ENCODE data around the gene SYT2.
A peak's percentile ranks its signal among the peaks of the same experiment; 100 is the strongest.
"Not testable (repeated sequence)": the region's sequence is repeated elsewhere in the genome, so short reads cannot be mapped to it uniquely, and the experiment has no call there.

Gene SYT2

DNA sequence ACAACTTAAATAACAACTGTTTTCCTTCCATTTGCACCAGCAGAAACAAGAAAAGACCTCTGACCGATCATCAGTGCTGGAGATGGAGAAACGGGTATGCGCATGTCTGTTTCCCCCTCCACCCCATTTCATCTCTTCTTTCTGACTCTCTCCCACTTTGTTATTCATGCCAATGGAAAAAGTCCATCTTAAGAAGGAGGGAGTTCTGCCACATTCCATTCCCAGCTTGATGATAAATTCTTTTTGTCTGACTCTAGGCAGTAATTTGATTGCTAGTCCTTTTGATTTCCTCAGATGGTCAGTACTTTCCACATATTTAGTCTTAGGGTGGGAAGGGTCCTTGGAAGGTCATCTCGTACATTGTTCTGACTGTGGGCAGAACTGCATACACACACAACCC is 142.5 kb downstream of the SYT2 start:
- Mint-ChIP-seq H3K4me1 (peaks cover 16% of the 10 kb centered on the region), H3K27ac (no peak overlapping the region), H3K36me3 (ENCODE audit: low read depth) (peaks cover 6% of the 10 kb centered on the region), H3K9me3 (no peaks in the 10 kb centered on the region), H3K4me3 (no peak overlapping the region), H3K27me3 (no peaks in the 10 kb centered on the region)
- DNase-seq (no peak), ATAC-seq (no peak)

DNA sequence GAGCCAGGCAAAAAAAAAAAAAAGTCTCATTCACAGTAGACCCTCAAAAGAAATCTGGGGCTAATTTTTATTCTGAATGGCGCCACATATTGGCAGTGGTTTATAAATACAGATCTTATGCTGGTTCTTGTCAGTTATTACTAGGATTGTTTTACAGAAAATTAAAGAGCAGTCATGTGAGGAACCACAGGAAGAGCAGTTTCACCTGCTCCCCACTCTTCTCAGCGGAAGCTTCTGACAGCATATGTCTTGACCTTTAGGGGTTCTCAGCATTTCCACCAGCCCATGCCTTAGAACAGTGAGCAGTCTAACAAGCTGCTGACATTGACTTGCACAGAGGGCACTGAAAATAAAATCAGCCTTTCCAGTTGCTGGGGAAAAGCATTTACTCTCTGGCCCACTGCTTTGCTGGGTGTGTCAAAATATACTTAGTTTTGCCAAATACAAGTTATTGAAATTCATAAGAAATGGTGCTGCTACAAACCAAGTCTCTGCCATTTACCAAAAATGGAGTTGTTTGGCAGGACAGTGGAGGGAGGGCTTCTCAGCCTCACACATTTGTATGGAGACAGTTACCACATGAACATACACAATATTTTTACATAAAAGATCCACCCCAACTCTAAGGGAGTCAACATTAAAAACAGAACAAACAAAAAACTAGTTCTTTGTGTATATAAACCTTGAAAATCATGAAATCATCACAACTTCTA is 144.2 kb downstream of the SYT2 start:
- ATAC-seq = peak; percentile 97

DNA sequence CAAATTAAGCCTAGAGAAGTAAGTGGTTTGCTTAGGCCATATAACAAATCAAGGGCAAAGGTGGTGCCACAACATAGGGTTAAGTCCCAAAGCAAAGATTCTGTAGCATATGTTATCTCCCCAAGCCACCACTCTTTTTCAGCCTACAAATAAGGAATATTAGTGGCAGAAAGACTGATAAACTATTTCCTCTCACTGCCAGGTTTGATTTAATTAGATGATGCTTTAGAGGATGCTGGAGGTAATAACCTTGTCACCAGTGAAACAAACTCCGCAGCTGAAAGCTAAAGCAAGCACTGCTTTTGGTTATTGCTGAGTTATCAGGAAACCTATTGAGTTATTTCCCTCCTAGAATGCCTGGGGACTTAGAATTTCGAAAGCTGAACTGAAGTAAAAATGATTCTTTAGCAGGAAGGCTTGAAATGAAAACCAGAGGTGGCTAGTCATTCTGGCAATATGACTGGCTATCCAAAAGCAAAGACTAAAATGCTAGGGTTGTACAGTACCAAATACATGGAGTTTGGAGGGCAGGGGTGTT is 145.2 kb downstream of the SYT2 start:
- Mint-ChIP-seq H3K27ac (no peak overlapping the region), H3K27me3 (no peaks in the 10 kb centered on the region)

More for the DNA sequence above, 144.2 kb downstream of the SYT2 start:
- H3K4me3 Mint-ChIP-seq = no peak overlapping the region
- H3K4me1 Mint-ChIP-seq = peaks cover 16% of the 10 kb centered on the region
- peaks cover 5% of the 10 kb centered on the region for H3K36me3 Mint-ChIP-seq (ENCODE audit: low read depth)
- no peaks in the 10 kb centered on the region for H3K9me3 Mint-ChIP-seq
- H3K27me3 Mint-ChIP-seq = no peaks in the 10 kb centered on the region
- no peak overlapping the region for H3K27ac Mint-ChIP-seq
- DNase-seq = peak; percentile 11

DNA sequence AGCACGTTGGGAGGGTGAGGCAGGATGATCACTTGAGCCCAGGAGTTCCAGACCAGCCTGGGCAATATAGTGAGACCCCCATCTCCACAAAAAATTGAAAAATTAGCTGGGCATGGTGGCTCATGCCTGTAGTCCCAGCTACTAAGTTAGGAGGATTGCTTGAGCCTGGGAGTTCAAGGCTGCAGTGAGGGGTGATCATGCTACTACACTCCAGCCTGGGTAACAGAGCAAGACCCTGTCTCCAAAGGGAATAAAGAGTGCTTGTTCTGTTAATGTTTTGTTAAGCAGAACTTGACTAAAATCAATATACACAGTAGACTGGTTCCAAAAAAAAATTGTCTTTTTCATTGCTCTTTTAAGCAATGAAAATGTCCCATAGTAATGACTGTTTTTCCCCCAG is 146.4 kb downstream of the SYT2 start:
- Mint-ChIP-seq H3K4me1 (peaks cover 16% of the 10 kb centered on the region), H3K9me3 (no peaks in the 10 kb centered on the region), H3K36me3 (ENCODE audit: low read depth) (peaks cover 5% of the 10 kb centered on the region), H3K27me3 (no peaks in the 10 kb centered on the region), H3K27ac (no peak overlapping the region), H3K4me3 (no peak overlapping the region)
- no peak for DNase-seq
- ATAC-seq = no peak

More for the DNA sequence above, 145.2 kb downstream of the SYT2 start:
- DNase-seq = no peak
- no peak overlapping the region for H3K4me3 Mint-ChIP-seq
- no peaks in the 10 kb centered on the region for H3K9me3 Mint-ChIP-seq
- peaks cover 16% of the 10 kb centered on the region for H3K4me1 Mint-ChIP-seq
- H3K36me3 Mint-ChIP-seq (ENCODE audit: low read depth) = peaks cover 5% of the 10 kb centered on the region
- ATAC-seq = no peak

DNA sequence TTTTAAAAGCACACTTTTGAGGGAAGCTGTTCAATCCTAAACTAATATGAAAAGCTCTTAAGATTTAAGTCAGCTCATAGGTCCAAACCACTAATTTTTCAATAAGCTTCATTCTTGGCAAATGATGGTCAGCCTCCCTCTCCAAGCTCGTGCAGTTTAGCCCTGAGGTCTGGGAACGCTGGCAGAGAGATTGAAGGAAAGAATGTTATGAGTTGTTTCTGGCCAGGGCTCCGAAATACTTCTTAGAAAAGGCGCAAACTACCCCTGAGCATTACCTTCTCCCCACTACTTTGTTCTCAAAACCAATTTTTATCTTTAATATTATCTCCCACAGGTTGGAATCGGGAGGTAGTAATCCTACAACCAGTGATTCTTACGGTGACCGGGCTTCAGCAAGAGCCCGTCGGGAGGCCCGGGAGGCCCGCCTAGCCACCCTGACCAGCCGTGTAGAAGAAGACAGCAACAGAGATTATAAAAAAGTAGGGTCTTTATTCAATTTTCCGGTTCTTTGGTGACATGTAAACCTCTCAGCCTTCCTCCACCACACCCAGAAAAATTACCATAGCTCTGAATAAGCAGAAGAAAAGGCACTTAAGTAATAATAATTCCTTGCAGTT is 147.7 kb downstream of the SYT2 start:
- Mint-ChIP-seq H3K27me3 (no peaks in the 10 kb centered on the region), H3K4me3 (no peak overlapping the region), H3K4me1 (peaks cover 16% of the 10 kb centered on the region), H3K27ac (no peak overlapping the region), H3K9me3 (no peaks in the 10 kb centered on the region), H3K36me3 (ENCODE audit: low read depth) (peaks cover 2% of the 10 kb centered on the region)
- ATAC-seq (no peak), DNase-seq (no peak)

DNA sequence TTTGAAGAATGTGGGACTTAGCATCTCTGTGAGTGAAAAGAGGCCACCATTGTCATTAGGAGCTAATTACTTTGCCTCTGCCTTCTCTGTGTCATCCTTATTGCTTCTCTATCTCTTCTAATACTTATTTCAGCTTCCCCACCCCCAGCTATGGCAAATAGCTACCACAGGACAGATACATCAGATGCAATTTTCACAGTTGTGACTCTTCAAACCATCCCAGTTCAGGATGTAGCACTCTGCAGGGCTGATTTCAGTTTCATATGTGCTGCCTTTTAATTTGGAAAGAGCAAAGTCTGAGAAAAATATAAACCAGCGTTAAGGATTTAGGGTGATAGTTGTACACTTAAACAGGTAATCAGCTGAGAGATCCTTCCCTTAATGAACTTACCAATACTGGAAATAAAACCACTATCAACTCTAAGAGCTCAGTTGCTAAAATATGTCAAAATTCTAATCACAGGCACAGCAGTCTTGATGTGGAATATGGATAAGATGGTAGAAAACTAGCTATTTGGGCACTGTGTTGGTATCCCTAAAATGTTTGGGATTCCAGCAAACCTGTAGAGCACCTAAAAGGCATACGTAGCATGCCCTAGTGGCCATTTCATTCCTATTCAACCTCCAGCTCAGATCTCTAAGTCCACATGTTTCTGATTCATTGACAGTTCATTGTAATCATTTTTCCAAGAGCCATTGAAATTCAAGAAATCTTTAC is 148.4 kb downstream of the SYT2 start:
- Mint-ChIP-seq H3K27ac (no peak overlapping the region), H3K4me1 (peaks cover 14% of the 10 kb centered on the region), H3K27me3 (no peaks in the 10 kb centered on the region), H3K9me3 (no peaks in the 10 kb centered on the region), H3K4me3 (no peak overlapping the region), H3K36me3 (ENCODE audit: low read depth) (no peaks in the 10 kb centered on the region)
- DNase-seq (no peak), ATAC-seq (no peak)

DNA sequence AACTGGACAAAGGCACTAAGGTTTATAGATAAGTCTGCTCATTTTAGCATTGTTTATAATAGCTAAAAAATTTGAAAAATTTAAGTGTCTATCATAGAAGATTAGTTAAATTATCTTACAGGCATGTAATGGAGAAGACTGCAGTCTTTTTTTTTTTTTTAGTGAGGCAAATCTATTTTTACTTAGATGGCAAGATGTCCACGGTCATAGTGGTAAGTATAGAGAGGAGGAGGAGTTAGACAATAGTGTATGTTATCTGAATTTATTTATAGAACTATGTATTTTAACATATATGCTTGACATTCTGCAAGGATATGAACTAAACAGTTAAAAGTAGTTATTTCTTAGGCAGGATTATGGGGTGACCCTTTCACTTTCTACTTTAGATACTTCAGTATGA is 149.0 kb downstream of the SYT2 start:
- ATAC-seq (no peak), DNase-seq (no peak)
- Mint-ChIP-seq H3K4me3 (no peak overlapping the region), H3K27me3 (no peaks in the 10 kb centered on the region), H3K9me3 (no peaks in the 10 kb centered on the region), H3K27ac (no peak overlapping the region), H3K4me1 (peaks cover 10% of the 10 kb centered on the region), H3K36me3 (ENCODE audit: low read depth) (no peaks in the 10 kb centered on the region)

DNA sequence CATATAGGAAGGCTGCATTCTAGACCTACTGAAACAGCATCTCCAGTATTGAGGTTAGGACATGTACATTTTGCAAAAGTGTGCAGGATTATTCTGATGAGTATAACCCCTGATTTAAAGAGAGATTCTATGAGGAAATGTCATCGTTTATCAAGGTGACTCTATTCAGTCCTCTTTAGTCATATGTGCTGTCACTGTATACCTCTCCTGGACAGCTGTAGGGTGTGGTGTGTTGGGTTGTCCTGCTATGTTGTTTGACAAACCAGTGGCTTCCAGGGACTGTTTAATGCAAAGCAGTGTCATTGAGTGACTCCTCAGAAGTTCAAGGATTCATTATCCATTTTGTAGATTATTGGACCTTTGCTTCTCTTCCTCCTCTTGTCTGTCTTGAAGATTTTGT is 152.6 kb downstream of the SYT2 start:
- H3K9me3 Mint-ChIP-seq; H3K27ac Mint-ChIP-seq; H3K36me3 Mint-ChIP-seq (ENCODE audit: low read depth); H3K4me3 Mint-ChIP-seq; H3K27me3 Mint-ChIP-seq; DNase-seq; ATAC-seq; H3K4me1 Mint-ChIP-seq: not testable (repeated sequence)

DNA sequence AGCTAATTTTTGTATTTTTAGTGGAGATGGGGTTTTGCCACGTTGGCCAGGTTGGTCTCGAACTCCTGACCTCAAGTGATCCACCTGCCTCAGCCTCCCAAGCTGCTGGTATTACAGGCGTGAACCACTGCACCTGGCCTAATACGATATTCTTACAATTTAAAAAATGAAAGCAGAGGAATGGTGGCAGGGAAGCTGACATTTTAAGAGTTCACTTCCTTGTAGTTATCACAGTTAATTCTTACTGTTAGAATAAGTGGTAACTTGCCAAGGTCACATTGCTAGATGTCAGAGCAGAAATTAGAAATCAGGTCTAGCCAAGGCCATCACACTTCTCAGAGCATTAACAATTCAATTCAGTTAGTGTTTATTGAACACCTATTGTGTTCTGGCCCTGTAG is 154.2 kb downstream of the SYT2 start:
- not testable (repeated sequence) for H3K4me3 Mint-ChIP-seq; H3K27me3 Mint-ChIP-seq; H3K9me3 Mint-ChIP-seq; H3K27ac Mint-ChIP-seq; H3K4me1 Mint-ChIP-seq; ATAC-seq; H3K36me3 Mint-ChIP-seq (ENCODE audit: low read depth); DNase-seq

DNA sequence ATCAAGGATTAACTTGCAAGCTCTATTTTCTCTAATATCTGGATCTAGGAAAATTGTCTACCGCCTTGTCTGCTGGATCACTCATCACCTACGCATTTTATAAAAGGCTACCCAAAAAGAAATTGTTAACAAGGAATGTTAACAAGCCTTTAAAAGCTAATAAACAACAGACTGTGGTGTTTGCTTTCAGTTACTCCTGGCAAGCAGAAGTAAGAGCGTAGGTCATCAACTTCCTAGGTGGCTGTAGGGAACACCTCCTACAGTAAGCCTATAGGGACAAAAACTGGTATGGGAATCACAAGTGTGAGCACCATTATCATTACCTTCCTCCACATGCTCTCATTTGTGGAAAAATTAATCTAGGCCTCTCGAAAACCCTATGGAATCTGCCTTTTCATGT is 155.6 kb downstream of the SYT2 start:
- not testable (repeated sequence) for DNase-seq; H3K27me3 Mint-ChIP-seq; H3K9me3 Mint-ChIP-seq; H3K4me1 Mint-ChIP-seq; H3K27ac Mint-ChIP-seq; H3K36me3 Mint-ChIP-seq (ENCODE audit: low read depth); H3K4me3 Mint-ChIP-seq; ATAC-seq

DNA sequence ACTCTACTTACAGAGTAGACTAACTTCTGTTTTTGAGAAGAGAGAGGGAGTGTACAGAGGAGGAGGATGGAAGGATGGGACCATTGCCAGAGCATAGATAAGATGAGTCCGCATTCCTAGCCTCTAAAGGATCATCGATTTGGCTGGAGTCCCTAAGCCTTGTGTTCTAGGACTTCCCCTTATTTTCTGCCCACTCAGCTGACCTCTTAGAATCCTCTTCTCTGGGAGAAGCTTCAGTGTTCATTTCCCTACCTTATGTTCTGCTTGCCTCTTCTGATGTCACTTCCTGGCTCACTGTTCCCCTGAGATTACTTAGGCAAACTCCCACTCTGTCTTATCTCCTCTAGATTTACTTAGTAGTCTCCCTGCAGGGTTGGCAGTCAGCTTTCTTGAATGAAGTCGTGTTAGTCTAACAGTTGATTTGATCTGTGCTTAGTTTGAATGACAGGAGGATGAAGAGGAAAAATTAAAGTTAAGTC is 156.7 kb downstream of the SYT2 start:
- H3K4me3 Mint-ChIP-seq = no peak overlapping the region
- peaks cover 4% of the 10 kb centered on the region for H3K4me1 Mint-ChIP-seq
- no peaks in the 10 kb centered on the region for H3K27me3 Mint-ChIP-seq
- no peaks in the 10 kb centered on the region for H3K36me3 Mint-ChIP-seq (ENCODE audit: low read depth)
- H3K27ac Mint-ChIP-seq = no peak overlapping the region
- no peaks in the 10 kb centered on the region for H3K9me3 Mint-ChIP-seq
- no peak for ATAC-seq
- no peak for DNase-seq

DNA sequence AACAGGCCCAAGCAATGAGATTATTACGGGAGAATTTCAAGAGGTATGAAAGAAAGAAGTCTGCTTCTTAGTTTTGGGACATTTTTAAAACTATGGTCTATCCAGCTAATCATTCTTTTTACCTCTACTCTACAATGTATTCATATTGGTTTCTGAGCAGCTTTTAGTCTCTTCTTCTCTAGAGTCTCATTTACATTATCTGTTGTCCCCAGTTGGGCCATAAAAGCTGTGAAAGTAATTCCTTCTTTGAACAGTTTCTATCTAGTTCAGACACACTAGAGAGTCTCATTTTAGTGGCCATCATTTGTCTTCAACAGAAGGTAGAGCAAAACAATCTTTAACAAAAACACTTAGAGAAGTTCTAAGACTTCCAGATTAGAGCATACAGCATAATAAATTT is 157.2 kb downstream of the SYT2 start:
- not testable (repeated sequence) for H3K27ac Mint-ChIP-seq; H3K27me3 Mint-ChIP-seq; H3K9me3 Mint-ChIP-seq; H3K36me3 Mint-ChIP-seq (ENCODE audit: low read depth); H3K4me1 Mint-ChIP-seq; ATAC-seq; DNase-seq; H3K4me3 Mint-ChIP-seq

DNA sequence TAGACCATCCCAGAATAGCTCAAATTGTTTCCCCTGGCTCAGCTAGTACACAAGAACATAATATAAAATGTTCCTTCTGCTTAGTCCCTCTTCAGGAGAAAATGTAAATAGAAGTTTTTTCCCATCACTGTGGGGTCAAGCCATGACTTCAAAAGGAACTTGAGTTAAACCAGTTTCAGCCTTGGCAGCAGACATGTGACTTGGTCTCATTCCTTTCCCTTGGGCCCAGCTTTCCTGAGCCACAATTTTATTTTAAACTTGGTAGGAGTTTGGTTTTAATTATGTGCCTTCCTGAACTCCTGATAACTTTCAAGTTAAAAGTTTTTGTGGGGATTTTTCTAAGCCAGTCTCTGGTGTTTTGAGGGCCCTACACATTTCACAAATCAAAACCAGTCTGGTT is 157.6 kb downstream of the SYT2 start:
- H3K9me3 Mint-ChIP-seq; H3K27ac Mint-ChIP-seq; H3K27me3 Mint-ChIP-seq; H3K36me3 Mint-ChIP-seq (ENCODE audit: low read depth); H3K4me1 Mint-ChIP-seq; DNase-seq; H3K4me3 Mint-ChIP-seq; ATAC-seq: not testable (repeated sequence)

DNA sequence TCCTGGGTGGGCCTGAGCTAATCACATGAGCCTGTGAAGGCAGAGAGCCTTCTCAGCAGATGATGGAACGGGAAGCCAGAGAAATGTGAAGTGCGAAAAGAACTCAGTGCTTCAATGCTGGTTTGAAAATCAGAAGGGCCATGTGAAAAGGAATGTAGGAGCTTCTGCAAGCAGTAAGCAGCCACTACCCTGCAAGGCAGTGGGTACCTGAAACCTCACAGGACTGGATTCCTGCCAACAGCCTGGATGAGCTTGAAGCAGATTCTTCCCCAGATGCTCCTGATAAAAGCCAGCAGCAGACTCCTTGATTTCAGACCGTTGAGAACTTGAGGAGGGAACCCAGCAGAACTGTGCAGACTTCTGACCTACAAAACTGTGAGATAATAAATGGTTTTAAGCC is 158.6 kb downstream of the SYT2 start:
- H3K27ac Mint-ChIP-seq = no peak overlapping the region
- H3K9me3 Mint-ChIP-seq = no peaks in the 10 kb centered on the region
- DNase-seq (no peak), ATAC-seq (no peak)
- no peaks in the 10 kb centered on the region for H3K36me3 Mint-ChIP-seq (ENCODE audit: low read depth)
- no peak overlapping the region for H3K4me3 Mint-ChIP-seq
- no peaks in the 10 kb centered on the region for H3K27me3 Mint-ChIP-seq
- H3K4me1 Mint-ChIP-seq = peaks cover 8% of the 10 kb centered on the region

DNA sequence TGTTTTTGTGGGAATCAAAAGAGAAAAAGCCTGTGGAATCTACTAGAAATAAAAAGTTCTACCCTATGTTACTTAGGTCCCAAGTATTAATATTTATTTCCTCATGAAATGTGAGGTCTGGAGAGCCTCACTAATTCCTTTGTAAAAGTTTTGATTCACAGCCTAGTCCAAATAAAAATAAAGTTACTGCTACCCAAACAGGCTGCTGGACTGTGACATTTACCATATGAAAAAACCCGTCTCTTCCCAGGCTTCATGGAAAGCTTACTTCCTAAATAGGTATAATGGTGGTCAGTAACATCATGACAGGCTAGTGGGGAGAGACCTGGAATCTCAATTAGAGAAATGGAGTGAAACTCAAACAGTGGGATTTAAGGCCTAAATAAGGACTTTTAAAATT is 160.2 kb downstream of the SYT2 start:
- not testable (repeated sequence) for H3K27me3 Mint-ChIP-seq; H3K4me3 Mint-ChIP-seq; ATAC-seq; H3K36me3 Mint-ChIP-seq (ENCODE audit: low read depth); DNase-seq; H3K27ac Mint-ChIP-seq; H3K9me3 Mint-ChIP-seq
- peaks cover 14% of the 10 kb centered on the region for H3K4me1 Mint-ChIP-seq

Data from activated naive CD8-positive, alpha-beta T cell treated with anti-CD3 and anti-CD28 coated beads, Interleukin-2, amount 50 U/mL, for 24 hours (primary cell).